ENCODE data around the gene TAGAP. TPM values are rescaled to one million over a fixed set of nuclear protein-coding genes. Genes with fewer than 3 reads are reported as not detected.

Gene TAGAP
- polyA plus RNA-seq, 1 of the 3 experiments (the other 2 are of a cell fraction) = not detected

DNA sequence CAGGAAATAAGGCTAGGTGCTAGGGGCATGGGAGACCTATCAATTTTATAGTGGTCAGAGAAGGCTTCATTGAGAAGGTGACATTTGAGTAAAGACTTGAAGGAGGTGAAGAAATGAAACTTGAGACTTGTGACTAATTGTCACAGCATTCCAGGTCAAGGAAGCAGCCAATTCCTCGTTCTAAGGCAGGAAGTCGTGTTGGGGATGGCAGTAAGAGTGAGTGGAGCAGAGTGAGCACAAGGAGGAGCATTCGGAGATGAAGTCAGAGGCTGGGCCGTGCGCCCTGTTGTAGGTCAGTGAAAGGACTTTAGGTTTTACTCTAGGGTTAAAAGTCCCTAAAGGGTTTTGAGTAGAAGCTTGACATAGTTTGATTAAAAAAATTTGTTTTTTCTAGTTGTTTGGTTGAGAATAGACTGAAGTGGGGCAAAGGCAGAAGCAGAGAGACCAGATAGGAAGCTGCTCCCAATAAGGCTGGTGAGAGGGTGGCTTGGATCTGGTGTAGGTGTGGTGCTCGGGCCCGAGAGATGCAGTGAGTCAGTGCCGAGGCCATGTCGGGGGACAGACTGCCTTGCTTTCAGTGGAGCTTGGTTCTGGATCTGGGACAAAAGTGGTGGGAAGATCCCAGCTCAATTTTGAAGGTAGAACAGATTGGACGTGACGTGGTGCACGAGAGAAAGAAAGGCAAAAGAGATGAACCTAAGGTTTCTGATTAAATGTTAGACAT lies 42.2 kb downstream of the TAGAP start:
- peaks cover 8% of the 10 kb centered on the region; the same call in 1 of the 2 replicates for H3K79me2 ChIP-seq (ENCODE audit: insufficient read depth)
- 87% methylated on average over 12 of the region's 12 CpGs for WGBS (ENCODE audit: low lambda C conversion rate)
- peaks cover 0 to 6% of the 10 kb centered on the region in 2 experiments; a peak in 3 of 4 replicates for H3K4me1 ChIP-seq (ENCODE audit: control insufficient read depth in 1 of 2, insufficient read depth in 2 of 2, low read depth in 1 of 2, low read length in 1 of 2)
- H3K27me3 ChIP-seq (ENCODE audit: insufficient read depth) = no peaks in the 10 kb centered on the region
- no peak for TF ChIP-seq NFIC (IDR thresholded peaks at IDR 0.05; ENCODE audit: borderline replicate concordance)
- TF ChIP-seq ELF1 (IDR thresholded peaks at IDR 0.05) = no peak
- TF ChIP-seq RCOR1 (IDR thresholded peaks at IDR 0.05; ENCODE audit: low read length) = no peak
- no peak for TF ChIP-seq EP300 (IDR thresholded peaks at IDR 0.05; ENCODE audit: borderline replicate concordance in 1 of 2, low read depth in 1 of 2, low read length in 1 of 2)
- TF ChIP-seq, protein P1, sequence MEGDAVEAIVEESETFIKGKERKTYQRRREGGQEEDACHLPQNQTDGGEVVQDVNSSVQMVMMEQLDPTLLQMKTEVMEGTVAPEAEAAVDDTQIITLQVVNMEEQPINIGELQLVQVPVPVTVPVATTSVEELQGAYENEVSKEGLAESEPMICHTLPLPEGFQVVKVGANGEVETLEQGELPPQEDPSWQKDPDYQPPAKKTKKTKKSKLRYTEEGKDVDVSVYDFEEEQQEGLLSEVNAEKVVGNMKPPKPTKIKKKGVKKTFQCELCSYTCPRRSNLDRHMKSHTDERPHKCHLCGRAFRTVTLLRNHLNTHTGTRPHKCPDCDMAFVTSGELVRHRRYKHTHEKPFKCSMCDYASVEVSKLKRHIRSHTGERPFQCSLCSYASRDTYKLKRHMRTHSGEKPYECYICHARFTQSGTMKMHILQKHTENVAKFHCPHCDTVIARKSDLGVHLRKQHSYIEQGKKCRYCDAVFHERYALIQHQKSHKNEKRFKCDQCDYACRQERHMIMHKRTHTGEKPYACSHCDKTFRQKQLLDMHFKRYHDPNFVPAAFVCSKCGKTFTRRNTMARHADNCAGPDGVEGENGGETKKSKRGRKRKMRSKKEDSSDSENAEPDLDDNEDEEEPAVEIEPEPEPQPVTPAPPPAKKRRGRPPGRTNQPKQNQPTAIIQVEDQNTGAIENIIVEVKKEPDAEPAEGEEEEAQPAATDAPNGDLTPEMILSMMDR (IDR thresholded peaks at IDR 0.05) = no peak
- TF ChIP-seq, protein P2, sequence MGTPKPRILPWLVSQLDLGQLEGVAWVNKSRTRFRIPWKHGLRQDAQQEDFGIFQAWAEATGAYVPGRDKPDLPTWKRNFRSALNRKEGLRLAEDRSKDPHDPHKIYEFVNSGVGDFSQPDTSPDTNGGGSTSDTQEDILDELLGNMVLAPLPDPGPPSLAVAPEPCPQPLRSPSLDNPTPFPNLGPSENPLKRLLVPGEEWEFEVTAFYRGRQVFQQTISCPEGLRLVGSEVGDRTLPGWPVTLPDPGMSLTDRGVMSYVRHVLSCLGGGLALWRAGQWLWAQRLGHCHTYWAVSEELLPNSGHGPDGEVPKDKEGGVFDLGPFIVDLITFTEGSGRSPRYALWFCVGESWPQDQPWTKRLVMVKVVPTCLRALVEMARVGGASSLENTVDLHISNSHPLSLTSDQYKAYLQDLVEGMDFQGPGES (IDR thresholded peaks at IDR 0.05; ENCODE audit: low read depth, low read length) = no peak
- TF ChIP-seq, protein P3, sequence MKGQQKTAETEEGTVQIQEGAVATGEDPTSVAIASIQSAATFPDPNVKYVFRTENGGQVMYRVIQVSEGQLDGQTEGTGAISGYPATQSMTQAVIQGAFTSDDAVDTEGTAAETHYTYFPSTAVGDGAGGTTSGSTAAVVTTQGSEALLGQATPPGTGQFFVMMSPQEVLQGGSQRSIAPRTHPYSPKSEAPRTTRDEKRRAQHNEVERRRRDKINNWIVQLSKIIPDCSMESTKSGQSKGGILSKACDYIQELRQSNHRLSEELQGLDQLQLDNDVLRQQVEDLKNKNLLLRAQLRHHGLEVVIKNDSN (IDR thresholded peaks at IDR 0.05; ENCODE audit: borderline replicate concordance, low read depth) = no peak
- TF ChIP-seq MEF2A (IDR thresholded peaks at IDR 0.05; ENCODE audit: borderline replicate concordance, low read depth) = no peak
- TF ChIP-seq SIN3A (IDR thresholded peaks at IDR 0.05; ENCODE audit: borderline replicate concordance, low read depth, low read length) = no peak
- CTCF ChIA-PET = interaction anchor here (1.0 to 1.2 kb wide), 2 partner anchors 86 to 102 kb away, joined by 3 read pairs; no protein-coding TSS in a partner anchor
- H2AFZ ChIP-seq (ENCODE audit: low read depth) = no peak overlapping the region
- H3K36me3 ChIP-seq (replicated peaks in 1 of 2; ENCODE audit: control insufficient read depth in 1 of 2, insufficient read depth in 2 of 2, low read length in 1 of 2) = no peaks in the 10 kb centered on the region
- no peak overlapping the region for H3K4me2 ChIP-seq
- no peaks in the 10 kb centered on the region for H4K20me1 ChIP-seq (ENCODE audit: insufficient read depth)
- no peaks in the 10 kb centered on the region for H3F3A ChIP-seq (replicated peaks; ENCODE audit: insufficient read depth)
- POLR2A ChIA-PET = no interaction called here
- no peak for DNase-seq
- no peak overlapping the region for H3K9ac ChIP-seq
- H3K27ac ChIP-seq (ENCODE audit: low read depth in 2 of 2, low read length in 1 of 2) = no peak overlapping the region
- no peaks in the 10 kb centered on the region for H3K9me2 ChIP-seq
- H3K4me3 ChIP-seq (ENCODE audit: low read depth in 2 of 2, low read length in 1 of 2) = no peak overlapping the region
- no peaks in the 10 kb centered on the region for H3K9me3 ChIP-seq

DNA sequence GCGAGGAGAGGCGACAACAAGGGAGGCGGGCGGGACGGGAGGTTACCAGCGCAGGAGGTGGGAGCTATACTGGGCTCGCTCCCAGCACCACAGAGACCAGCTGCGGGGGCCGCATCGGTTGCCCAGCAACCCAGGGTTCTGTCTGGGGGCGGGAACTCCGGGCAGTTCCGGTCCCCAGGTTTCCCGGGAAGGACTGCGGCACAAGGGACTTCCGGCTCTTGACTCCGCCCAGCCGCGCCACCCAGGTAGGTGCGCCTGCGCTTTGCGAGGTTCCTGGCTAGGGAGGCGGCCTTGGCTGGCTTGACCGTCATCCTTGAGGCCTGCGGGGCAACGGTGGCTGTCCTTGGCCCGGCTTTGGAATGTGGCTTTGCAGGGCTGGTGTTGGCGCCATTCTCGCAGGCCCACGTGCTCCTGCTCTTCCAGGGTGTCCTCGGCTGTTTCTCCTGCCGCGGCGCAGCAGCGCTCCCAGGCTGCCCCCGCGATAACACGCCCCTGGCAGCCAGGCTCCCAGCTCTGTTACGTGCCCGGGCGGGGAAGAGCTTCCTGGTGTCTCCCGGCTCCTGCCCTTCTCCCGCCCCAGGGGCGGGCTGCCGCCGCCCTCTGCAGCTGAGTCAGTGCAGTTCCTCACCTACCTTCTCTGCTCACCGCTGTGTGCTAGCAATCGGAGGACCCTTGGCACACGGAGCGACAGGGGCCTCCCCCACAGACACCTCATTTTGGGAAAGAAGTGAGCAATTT lies 45.0 kb downstream of the TAGAP start, which contains the start of gene RSPH3:
Gene RSPH3 (minus strand): TSS at position 537 of the 738 bp plus-strand sequence. CDS start 652 bp downstream, outside the sequence.
- peak within 1 kb of the TSS; percentile 63 to 92 for H3K4me3 ChIP-seq (ENCODE audit: low read depth in 2 of 2, low read length in 1 of 2)
- H3K27ac ChIP-seq (ENCODE audit: low read depth in 2 of 2, low read length in 1 of 2) = peak within 1 kb of the TSS; percentile 84 to 97
- no peaks in the 10 kb centered on the region for H3F3A ChIP-seq (replicated peaks; ENCODE audit: insufficient read depth)
- H3K27me3 ChIP-seq (ENCODE audit: insufficient read depth) = no peaks in the 10 kb centered on the region
- WGBS (ENCODE audit: low lambda C conversion rate) = under 1% methylated on average over 32 of the region's 50 CpGs
- H4K20me1 ChIP-seq (ENCODE audit: insufficient read depth) = no peaks in the 10 kb centered on the region
- CTCF ChIA-PET = interaction anchor here (1.1 to 2.5 kb wide), 10 partner anchors 9 to 785 kb away, joined by 3 to 7 read pairs (median 4); no protein-coding TSS in a partner anchor
- H3K36me3 ChIP-seq (replicated peaks in 1 of 2; ENCODE audit: control insufficient read depth in 1 of 2, insufficient read depth in 2 of 2, low read length in 1 of 2) = no peaks in the 10 kb centered on the region
- H3K9me2 ChIP-seq = no peaks in the 10 kb centered on the region
- peak within 1 kb of the TSS; percentile 85 for H3K9ac ChIP-seq
- DNase-seq = peak; percentile 98
- POLR2A ChIA-PET = interaction anchor here (0.8 to 1.5 kb wide), 5 partner anchors 9 to 274 kb away, joined by 3 to 4 read pairs (median 3); no protein-coding TSS in a partner anchor
- H3K4me2 ChIP-seq = peak within 1 kb of the TSS; percentile 97
- H2AFZ ChIP-seq (ENCODE audit: low read depth) = peak within 1 kb of the TSS; percentile 85
- H3K9me3 ChIP-seq = no peaks in the 10 kb centered on the region
- peaks cover 0 to 6% of the 10 kb centered on the region in 2 experiments; a peak in 3 of 4 replicates for H3K4me1 ChIP-seq (ENCODE audit: control insufficient read depth in 1 of 2, insufficient read depth in 2 of 2, low read depth in 1 of 2, low read length in 1 of 2)
- peaks cover 8% of the 10 kb centered on the region; the same call in 1 of the 2 replicates for H3K79me2 ChIP-seq (ENCODE audit: insufficient read depth)
- TF ChIP-seq, protein P4, sequence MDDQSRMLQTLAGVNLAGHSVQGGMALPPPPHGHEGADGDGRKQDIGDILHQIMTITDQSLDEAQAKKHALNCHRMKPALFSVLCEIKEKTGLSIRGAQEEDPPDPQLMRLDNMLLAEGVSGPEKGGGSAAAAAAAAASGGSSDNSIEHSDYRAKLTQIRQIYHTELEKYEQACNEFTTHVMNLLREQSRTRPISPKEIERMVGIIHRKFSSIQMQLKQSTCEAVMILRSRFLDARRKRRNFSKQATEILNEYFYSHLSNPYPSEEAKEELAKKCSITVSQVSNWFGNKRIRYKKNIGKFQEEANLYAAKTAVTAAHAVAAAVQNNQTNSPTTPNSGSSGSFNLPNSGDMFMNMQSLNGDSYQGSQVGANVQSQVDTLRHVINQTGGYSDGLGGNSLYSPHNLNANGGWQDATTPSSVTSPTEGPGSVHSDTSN (IDR thresholded peaks at IDR 0.05) = no peak
- TF ChIP-seq NFIC (IDR thresholded peaks at IDR 0.05; ENCODE audit: borderline replicate concordance) (no peak), NRF1 (IDR thresholded peaks at IDR 0.05; ENCODE audit: low read depth, low read length) (peak; percentile 91), MXI1 (IDR thresholded peaks at IDR 0.05; ENCODE audit: low read depth, low read length) (peak; percentile 95), FOXJ3 (CRISPR knock-in tag; IDR thresholded peaks at IDR 0.05) (0 out of 2 replicates have a peak, but pooled peaks have one; percentile 46), GABPA (IDR thresholded peaks at IDR 0.05; ENCODE audit: low read depth) (peak; percentile 88), TAF1 (IDR thresholded peaks at IDR 0.05; ENCODE audit: borderline replicate concordance, low read depth, low read length) (peak; percentile 49), EP300 (IDR thresholded peaks at IDR 0.05; ENCODE audit: borderline replicate concordance in 1 of 2, low read depth in 1 of 2, low read length in 1 of 2) (peak; percentile 16 to 26; a peak in 1 of 4 replicates), SIN3A (IDR thresholded peaks at IDR 0.05; ENCODE audit: borderline replicate concordance, low read depth, low read length) (peak; percentile 24; the same call in 1 of the 2 replicates)
- TF ChIP-seq, protein P1 (IDR thresholded peaks at IDR 0.05) = peak; percentile 20; the same call in 1 of the 2 replicates

All from SK-N-SH (cell line).